WTC11 (cell line): ENCODE data around the gene TRPM2. TPM values are rescaled to one million over a fixed set of nuclear protein-coding genes. Genes with fewer than 3 reads are reported as not detected.

Experiments used
- ATAC-seq: fragments of 200-7000 bp; cut with Tn5 transposase; 2 replicates; pipeline ENCODE4 v1.10.0; 2021; ENCODE audit warnings: mild to moderate bottlenecking, moderate library complexity
- CTCF ChIA-PET: fragments of 300-600 bp; sonication (Branson Sonifier 250); formaldehyde crosslinking; loops from one replicate; lab custom pipeline; 2021; ENCODE audit warnings: antibody characterized with exemption; lab: Charles Lee
- POLR2A ChIA-PET: fragments of 350-600 bp; sonication (Branson Sonifier 250); formaldehyde crosslinking; loops from one replicate; lab custom pipeline; 2021; ENCODE audit warnings: antibody characterized with exemption; lab: Charles Lee
- DNase-seq: peaks from one replicate; pipeline ENCODE4 v3.0.0; 2021; ENCODE audit warnings: low spot score
- H3K27ac Mint-ChIP-seq: 2 replicates; pipeline ENCODE4 v1.8.0; 2021; ENCODE audit warnings: mixed read lengths
- H3K27me3 Mint-ChIP-seq: 2 replicates; pipeline ENCODE4 v1.8.0; 2021; ENCODE audit warnings: low read depth, mild to moderate bottlenecking, moderate library complexity, mixed read lengths
- H3K36me3 Mint-ChIP-seq: 2 replicates; pipeline ENCODE4 v1.8.0; 2021; ENCODE audit warnings: mixed read lengths
- H3K4me1 Mint-ChIP-seq: 2 replicates; pipeline ENCODE4 v1.8.0; 2022; ENCODE audit warnings: mixed read lengths
- H3K4me3 Mint-ChIP-seq: 2 replicates; pipeline ENCODE4 v1.8.0; 2021; ENCODE audit warnings: mild to moderate bottlenecking, moderate library complexity, mixed read lengths
- H3K9me3 Mint-ChIP-seq: 2 replicates; pipeline ENCODE4 v1.8.0; 2021; ENCODE audit warnings: mixed read lengths
- FOXK1 ChIP-seq: sonication (generic); formaldehyde crosslinking; IDR thresholded peaks from 2 replicates; pipeline ENCODE4 v1.8.0; 2022; ENCODE audit warnings: mild to moderate bottlenecking, moderate library complexity, missing genetic modification reagents
- GABPB1 ChIP-seq: sonication (generic); formaldehyde crosslinking; IDR thresholded peaks from 2 replicates; pipeline ENCODE4 v1.8.1; 2023; ENCODE audit warnings: mild to moderate bottlenecking, missing genetic modification reagents
- HMGA2 ChIP-seq: fragments of 250-450 bp; sonication (Bioruptor Pico); IDR thresholded peaks from 2 replicates; pipeline ENCODE4 v1.4.0; 2021; ENCODE audit warnings: mild to moderate bottlenecking, moderate library complexity
- KAT7 ChIP-seq: sonication (generic); formaldehyde crosslinking; IDR thresholded peaks from 2 replicates; pipeline ENCODE4 v1.8.1; 2023; ENCODE audit warnings: missing genetic modification reagents, mild to moderate bottlenecking, borderline replicate concordance
- NR1H2 ChIP-seq: sonication (generic); formaldehyde crosslinking; IDR thresholded peaks from 2 replicates; pipeline ENCODE4 v1.9.0; 2021; ENCODE audit warnings: mild to moderate bottlenecking, moderate library complexity, missing genetic modification reagents
- NR2C2 ChIP-seq: sonication (generic); formaldehyde crosslinking; IDR thresholded peaks from 2 replicates; pipeline ENCODE4 v1.8.0; 2022; ENCODE audit warnings: mild to moderate bottlenecking, missing genetic modification reagents
- PRRX2 ChIP-seq: fragments of 250-450 bp; sonication (Bioruptor Pico); IDR thresholded peaks from 2 replicates; pipeline ENCODE4 v1.8.0; 2021; ENCODE audit warnings: mild to moderate bottlenecking
- RORB ChIP-seq: fragments of 250-450 bp; sonication (Bioruptor Pico); IDR thresholded peaks from 2 replicates; pipeline ENCODE4 v1.9.0; 2021; ENCODE audit warnings: mild to moderate bottlenecking
- SP1 ChIP-seq: sonication (generic); formaldehyde crosslinking; conservative IDR thresholded peaks from 2 replicates; pipeline ENCODE4 v1.8.1; 2022; ENCODE audit warnings: missing genetic modification reagents
- TCF7 ChIP-seq: sonication (generic); formaldehyde crosslinking; IDR thresholded peaks from 2 replicates; pipeline ENCODE4 v1.8.0; 2022; ENCODE audit warnings: mild to moderate bottlenecking, low read depth, missing genetic modification reagents, moderate library complexity
- ZNF219 ChIP-seq: sonication (generic); formaldehyde crosslinking; IDR thresholded peaks from 2 replicates; pipeline ENCODE4 v1.8.0; 2023; ENCODE audit warnings: missing genetic modification reagents, mild to moderate bottlenecking, borderline replicate concordance
- ZNF263 ChIP-seq: sonication (generic); formaldehyde crosslinking; IDR thresholded peaks from 2 replicates; pipeline ENCODE4 v1.8.1; 2022; ENCODE audit warnings: low read depth, mild to moderate bottlenecking, moderate library complexity, missing genetic modification reagents
- ZNF396 ChIP-seq: fragments of 250-450 bp; sonication (Bioruptor Pico); IDR thresholded peaks from 2 replicates; pipeline ENCODE4 v1.8.0; 2021; ENCODE audit warnings: mild to moderate bottlenecking, moderate library complexity, borderline replicate concordance
- ZNF416 ChIP-seq: fragments of 250-450 bp; sonication (Bioruptor Pico); IDR thresholded peaks from 2 replicates; pipeline ENCODE4 v1.9.0; 2021; ENCODE audit warnings: mild to moderate bottlenecking, inconsistent platforms
- total RNA-seq: library from RNA; stranded (reverse); gene quantifications from 3 replicates; pipeline ENCODE4 v1.2.3, GENCODE V29; 2021
- TF ChIP-seq, protein P1 (sequence below): sonication (generic); formaldehyde crosslinking; IDR thresholded peaks from 2 replicates; pipeline ENCODE4 v1.8.1; 2023; ENCODE audit warnings: mild to moderate bottlenecking, missing genetic modification reagents, borderline replicate concordance
- TF ChIP-seq, protein P2 (sequence below): sonication (generic); formaldehyde crosslinking; IDR thresholded peaks from 2 replicates; pipeline ENCODE4 v1.8.0; 2022; ENCODE audit warnings: missing genetic modification reagents
- TF ChIP-seq, protein P3 (sequence below): sonication (generic); formaldehyde crosslinking; IDR thresholded peaks from 2 replicates; pipeline ENCODE4 v1.8.0; 2023; ENCODE audit warnings: missing genetic modification reagents
- TF ChIP-seq, protein P4 (sequence below): fragments of 250-450 bp; sonication (Bioruptor Pico); IDR thresholded peaks from 2 replicates; pipeline ENCODE4 v1.9.0; 2021; ENCODE audit warnings: mild to moderate bottlenecking
- TF ChIP-seq, protein P5 (sequence below): sonication (generic); formaldehyde crosslinking; IDR thresholded peaks from 2 replicates; pipeline ENCODE4 v1.8.1; 2023; ENCODE audit warnings: mild to moderate bottlenecking, missing genetic modification reagents

TRPM2 gene
- total RNA-seq, 1 experiment from 2014 or later = 0.92 TPM

DNA sequence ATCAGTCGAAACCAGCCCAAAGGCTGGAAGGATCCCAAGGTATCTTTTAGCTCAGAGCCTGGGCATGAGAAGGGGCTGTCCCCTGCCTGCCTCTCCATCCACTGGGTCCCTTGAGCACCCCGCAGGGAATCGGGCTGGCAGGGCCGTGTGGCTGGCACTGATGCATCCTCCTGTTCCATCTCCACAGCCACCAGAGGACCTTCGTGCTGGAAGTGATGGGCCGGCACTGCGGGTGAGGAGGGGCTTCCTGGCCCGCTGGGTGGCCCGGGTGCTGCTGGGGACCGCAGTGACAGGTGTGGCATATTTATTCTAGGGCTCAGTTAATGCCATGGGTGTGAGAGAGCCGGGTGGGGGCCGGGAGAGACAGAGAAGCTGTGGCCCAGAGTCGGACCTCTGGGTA lies 40.0 kb upstream of the TRPM2 start:
- CTCF ChIA-PET = no interaction called here
- POLR2A ChIA-PET = no interaction called here
- DNase-seq = no peak
- TF ChIP-seq PRRX2 (CRISPR knock-in tag) = no peak
- TF ChIP-seq, protein P1, sequence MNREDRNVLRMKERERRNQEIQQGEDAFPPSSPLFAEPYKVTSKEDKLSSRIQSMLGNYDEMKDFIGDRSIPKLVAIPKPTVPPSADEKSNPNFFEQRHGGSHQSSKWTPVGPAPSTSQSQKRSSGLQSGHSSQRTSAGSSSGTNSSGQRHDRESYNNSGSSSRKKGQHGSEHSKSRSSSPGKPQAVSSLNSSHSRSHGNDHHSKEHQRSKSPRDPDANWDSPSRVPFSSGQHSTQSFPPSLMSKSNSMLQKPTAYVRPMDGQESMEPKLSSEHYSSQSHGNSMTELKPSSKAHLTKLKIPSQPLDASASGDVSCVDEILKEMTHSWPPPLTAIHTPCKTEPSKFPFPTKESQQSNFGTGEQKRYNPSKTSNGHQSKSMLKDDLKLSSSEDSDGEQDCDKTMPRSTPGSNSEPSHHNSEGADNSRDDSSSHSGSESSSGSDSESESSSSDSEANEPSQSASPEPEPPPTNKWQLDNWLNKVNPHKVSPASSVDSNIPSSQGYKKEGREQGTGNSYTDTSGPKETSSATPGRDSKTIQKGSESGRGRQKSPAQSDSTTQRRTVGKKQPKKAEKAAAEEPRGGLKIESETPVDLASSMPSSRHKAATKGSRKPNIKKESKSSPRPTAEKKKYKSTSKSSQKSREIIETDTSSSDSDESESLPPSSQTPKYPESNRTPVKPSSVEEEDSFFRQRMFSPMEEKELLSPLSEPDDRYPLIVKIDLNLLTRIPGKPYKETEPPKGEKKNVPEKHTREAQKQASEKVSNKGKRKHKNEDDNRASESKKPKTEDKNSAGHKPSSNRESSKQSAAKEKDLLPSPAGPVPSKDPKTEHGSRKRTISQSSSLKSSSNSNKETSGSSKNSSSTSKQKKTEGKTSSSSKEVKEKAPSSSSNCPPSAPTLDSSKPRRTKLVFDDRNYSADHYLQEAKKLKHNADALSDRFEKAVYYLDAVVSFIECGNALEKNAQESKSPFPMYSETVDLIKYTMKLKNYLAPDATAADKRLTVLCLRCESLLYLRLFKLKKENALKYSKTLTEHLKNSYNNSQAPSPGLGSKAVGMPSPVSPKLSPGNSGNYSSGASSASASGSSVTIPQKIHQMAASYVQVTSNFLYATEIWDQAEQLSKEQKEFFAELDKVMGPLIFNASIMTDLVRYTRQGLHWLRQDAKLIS (CRISPR knock-in tag) = no peak
- no peak for TF ChIP-seq HMGA2 (CRISPR knock-in tag)
- TF ChIP-seq, protein P2, sequence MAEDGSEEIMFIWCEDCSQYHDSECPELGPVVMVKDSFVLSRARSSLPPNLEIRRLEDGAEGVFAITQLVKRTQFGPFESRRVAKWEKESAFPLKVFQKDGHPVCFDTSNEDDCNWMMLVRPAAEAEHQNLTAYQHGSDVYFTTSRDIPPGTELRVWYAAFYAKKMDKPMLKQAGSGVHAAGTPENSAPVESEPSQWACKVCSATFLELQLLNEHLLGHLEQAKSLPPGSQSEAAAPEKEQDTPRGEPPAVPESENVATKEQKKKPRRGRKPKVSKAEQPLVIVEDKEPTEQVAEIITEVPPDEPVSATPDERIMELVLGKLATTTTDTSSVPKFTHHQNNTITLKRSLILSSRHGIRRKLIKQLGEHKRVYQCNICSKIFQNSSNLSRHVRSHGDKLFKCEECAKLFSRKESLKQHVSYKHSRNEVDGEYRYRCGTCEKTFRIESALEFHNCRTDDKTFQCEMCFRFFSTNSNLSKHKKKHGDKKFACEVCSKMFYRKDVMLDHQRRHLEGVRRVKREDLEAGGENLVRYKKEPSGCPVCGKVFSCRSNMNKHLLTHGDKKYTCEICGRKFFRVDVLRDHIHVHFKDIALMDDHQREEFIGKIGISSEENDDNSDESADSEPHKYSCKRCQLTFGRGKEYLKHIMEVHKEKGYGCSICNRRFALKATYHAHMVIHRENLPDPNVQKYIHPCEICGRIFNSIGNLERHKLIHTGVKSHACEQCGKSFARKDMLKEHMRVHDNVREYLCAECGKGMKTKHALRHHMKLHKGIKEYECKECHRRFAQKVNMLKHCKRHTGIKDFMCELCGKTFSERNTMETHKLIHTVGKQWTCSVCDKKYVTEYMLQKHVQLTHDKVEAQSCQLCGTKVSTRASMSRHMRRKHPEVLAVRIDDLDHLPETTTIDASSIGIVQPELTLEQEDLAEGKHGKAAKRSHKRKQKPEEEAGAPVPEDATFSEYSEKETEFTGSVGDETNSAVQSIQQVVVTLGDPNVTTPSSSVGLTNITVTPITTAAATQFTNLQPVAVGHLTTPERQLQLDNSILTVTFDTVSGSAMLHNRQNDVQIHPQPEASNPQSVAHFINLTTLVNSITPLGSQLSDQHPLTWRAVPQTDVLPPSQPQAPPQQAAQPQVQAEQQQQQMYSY = no peak
- no peak for TF ChIP-seq GABPB1 (CRISPR knock-in tag)
- TF ChIP-seq NR2C2 (CRISPR knock-in tag) = no peak
- no peak for TF ChIP-seq FOXK1 (CRISPR knock-in tag)
- TF ChIP-seq ZNF219 (CRISPR knock-in tag) = no peak
- TF ChIP-seq, protein P3, sequence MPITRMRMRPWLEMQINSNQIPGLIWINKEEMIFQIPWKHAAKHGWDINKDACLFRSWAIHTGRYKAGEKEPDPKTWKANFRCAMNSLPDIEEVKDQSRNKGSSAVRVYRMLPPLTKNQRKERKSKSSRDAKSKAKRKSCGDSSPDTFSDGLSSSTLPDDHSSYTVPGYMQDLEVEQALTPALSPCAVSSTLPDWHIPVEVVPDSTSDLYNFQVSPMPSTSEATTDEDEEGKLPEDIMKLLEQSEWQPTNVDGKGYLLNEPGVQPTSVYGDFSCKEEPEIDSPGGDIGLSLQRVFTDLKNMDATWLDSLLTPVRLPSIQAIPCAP (CRISPR knock-in tag) = no peak
- no peak for TF ChIP-seq KAT7 (CRISPR knock-in tag)
- TF ChIP-seq ZNF396 (CRISPR knock-in tag) = no peak
- TF ChIP-seq, protein P4, sequence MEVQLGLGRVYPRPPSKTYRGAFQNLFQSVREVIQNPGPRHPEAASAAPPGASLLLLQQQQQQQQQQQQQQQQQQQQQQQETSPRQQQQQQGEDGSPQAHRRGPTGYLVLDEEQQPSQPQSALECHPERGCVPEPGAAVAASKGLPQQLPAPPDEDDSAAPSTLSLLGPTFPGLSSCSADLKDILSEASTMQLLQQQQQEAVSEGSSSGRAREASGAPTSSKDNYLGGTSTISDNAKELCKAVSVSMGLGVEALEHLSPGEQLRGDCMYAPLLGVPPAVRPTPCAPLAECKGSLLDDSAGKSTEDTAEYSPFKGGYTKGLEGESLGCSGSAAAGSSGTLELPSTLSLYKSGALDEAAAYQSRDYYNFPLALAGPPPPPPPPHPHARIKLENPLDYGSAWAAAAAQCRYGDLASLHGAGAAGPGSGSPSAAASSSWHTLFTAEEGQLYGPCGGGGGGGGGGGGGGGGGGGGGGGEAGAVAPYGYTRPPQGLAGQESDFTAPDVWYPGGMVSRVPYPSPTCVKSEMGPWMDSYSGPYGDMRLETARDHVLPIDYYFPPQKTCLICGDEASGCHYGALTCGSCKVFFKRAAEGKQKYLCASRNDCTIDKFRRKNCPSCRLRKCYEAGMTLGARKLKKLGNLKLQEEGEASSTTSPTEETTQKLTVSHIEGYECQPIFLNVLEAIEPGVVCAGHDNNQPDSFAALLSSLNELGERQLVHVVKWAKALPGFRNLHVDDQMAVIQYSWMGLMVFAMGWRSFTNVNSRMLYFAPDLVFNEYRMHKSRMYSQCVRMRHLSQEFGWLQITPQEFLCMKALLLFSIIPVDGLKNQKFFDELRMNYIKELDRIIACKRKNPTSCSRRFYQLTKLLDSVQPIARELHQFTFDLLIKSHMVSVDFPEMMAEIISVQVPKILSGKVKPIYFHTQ (CRISPR knock-in tag) = no peak
- TF ChIP-seq ZNF263 (CRISPR knock-in tag) = no peak
- TF ChIP-seq RORB = no peak
- TF ChIP-seq SP1 (CRISPR knock-in tag) = no peak
- no peak for TF ChIP-seq NR1H2
- no peak for TF ChIP-seq TCF7
- TF ChIP-seq ZNF416 (CRISPR knock-in tag) = no peak
- TF ChIP-seq, protein P5, sequence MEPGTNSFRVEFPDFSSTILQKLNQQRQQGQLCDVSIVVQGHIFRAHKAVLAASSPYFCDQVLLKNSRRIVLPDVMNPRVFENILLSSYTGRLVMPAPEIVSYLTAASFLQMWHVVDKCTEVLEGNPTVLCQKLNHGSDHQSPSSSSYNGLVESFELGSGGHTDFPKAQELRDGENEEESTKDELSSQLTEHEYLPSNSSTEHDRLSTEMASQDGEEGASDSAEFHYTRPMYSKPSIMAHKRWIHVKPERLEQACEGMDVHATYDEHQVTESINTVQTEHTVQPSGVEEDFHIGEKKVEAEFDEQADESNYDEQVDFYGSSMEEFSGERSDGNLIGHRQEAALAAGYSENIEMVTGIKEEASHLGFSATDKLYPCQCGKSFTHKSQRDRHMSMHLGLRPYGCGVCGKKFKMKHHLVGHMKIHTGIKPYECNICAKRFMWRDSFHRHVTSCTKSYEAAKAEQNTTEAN (CRISPR knock-in tag) = no peak
- TF ChIP-seq, all 79 proteins: peak for 0
- no peak overlapping the region for H3K27ac Mint-ChIP-seq
- H3K4me1 Mint-ChIP-seq = no peaks in the 10 kb centered on the region
- H3K36me3 Mint-ChIP-seq = peaks cover 12% of the 10 kb centered on the region
- no peaks in the 10 kb centered on the region for H3K9me3 Mint-ChIP-seq
- no peak for ATAC-seq
- H3K27me3 Mint-ChIP-seq = no peaks in the 10 kb centered on the region
- no peak overlapping the region for H3K4me3 Mint-ChIP-seq
